GM19043 (cell line): Measurements from ENCODE around the gene ELOA.

Experiments used
- ATAC-seq: cut with Tn5 transposase; IDR thresholded peaks from one replicate; pipeline ENCODE4 v1.9.1; 2021; ENCODE audit warnings: low read depth; ENCODE audit not compliant: unreplicated experiment

ELOA gene, protein sequence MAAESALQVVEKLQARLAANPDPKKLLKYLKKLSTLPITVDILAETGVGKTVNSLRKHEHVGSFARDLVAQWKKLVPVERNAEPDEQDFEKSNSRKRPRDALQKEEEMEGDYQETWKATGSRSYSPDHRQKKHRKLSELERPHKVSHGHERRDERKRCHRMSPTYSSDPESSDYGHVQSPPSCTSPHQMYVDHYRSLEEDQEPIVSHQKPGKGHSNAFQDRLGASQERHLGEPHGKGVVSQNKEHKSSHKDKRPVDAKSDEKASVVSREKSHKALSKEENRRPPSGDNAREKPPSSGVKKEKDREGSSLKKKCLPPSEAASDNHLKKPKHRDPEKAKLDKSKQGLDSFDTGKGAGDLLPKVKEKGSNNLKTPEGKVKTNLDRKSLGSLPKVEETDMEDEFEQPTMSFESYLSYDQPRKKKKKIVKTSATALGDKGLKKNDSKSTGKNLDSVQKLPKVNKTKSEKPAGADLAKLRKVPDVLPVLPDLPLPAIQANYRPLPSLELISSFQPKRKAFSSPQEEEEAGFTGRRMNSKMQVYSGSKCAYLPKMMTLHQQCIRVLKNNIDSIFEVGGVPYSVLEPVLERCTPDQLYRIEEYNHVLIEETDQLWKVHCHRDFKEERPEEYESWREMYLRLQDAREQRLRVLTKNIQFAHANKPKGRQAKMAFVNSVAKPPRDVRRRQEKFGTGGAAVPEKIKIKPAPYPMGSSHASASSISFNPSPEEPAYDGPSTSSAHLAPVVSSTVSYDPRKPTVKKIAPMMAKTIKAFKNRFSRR

GRCh38 chr1:23743287-23744152 lies at the start of gene ELOA:
Gene ELOA, plus strand, starts transcription at chr1:23743471. Its CDS starts 33 bp downstream, at chr1:23743504.
- ATAC-seq, result peak; percentile 73

- ATAC-seq, result no peak
Observed at GRCh38 chr1:23693599-23693998, 49.7 kb upstream of the ELOA start.

DNA sequence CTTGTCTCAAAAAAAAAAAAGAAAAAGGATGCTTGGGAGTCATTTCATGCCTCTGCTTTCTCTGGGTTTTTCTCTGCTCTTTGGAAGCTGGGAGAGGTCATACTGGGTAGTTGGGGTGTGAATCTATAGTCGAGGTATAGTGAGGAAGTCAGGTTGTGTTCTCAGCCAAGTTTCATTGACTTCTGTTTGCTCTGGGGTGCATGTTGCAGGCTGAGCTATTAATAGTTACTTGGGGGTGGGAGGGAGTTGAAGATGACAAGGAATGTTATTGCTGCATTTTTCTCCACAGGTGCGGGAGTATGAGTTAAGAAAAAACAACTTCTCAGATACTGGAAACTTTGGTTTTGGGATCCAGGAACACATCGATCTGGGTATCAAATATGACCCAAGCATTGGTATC lies 48.9 kb upstream of the ELOA start:
- ATAC-seq, result no peak

DNA sequence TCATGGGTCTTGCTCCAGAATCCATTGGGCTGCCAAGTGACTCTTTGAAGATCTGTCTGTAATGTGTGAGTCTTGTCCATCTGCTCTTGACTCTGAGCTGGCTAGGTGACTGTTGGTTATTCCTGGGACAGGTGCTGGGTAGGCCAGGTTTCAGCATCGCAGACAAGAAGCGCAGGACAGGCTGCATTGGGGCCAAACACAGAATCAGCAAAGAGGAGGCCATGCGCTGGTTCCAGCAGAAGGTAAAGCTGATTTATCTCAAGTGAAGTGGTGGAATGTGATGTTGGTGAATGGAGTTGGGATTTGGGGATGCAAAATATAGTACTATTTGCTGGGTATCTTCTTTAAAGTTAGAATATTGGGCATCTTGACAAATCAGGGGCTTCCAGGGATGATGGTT lies 47.6 kb upstream of the ELOA start:
- no peak for ATAC-seq

- ATAC-seq, result no peak
Observed at GRCh38 chr1:23696335-23696989, 46.8 kb upstream of the ELOA start.

GRCh38 chr1:23698466-23698865 lies 44.8 kb upstream of the ELOA start:
- ATAC-seq, result no peak

- ATAC-seq, result no peak
Observed at GRCh38 chr1:23699280-23700179, 43.7 kb upstream of the ELOA start.

DNA sequence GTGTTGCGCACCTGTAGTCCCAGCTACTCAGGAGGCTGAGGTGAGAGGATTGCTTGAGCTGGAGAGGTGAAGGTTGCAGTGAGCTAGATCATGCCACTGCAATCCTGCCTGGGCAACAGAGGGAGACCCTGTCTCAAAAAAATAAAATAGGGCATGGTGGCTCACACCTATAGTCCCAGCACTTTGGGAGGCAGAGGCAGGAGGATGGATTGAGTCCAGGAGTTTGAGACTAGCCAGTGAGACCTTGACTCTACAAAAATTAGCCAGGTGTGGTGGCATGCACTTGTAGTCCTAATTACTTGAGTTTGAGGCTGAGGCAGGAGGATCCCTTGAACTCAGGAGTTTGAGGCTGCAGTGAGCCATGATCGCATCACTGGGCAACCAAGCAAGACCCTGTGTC lies 42.0 kb upstream of the ELOA start:
- no peak for ATAC-seq

- no peak for ATAC-seq
Observed at GRCh38 chr1:23701996-23702395, 41.3 kb upstream of the ELOA start.

- ATAC-seq, result no peak
Observed at GRCh38 chr1:23704834-23705495, 38.3 kb upstream of the ELOA start.

DNA sequence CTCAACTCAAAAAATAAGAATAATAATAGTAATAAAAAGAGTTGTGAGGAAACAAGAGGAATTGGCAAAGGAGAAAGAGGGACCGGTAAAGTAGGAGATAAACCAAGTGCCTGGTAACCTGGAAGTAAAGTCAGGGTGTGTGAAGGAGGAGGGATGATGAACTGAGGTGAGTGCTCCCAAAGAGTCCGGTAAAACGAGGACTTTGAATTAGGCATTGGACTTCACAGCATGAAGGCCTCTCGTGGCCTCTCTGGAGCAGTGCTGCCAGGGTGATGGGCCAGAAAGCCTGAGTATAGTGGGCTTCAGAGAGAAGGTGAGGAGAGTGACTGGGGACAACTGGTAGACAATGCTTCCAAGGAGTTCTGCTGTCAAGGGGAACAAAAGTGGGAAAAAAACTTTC lies 34.0 kb upstream of the ELOA start:
- ATAC-seq, result no peak

- no peak for ATAC-seq
Observed at GRCh38 chr1:23718482-23718881, 24.8 kb upstream of the ELOA start.

- no peak for ATAC-seq
Observed at GRCh38 chr1:23719162-23719820, 24.0 kb upstream of the ELOA start.

DNA sequence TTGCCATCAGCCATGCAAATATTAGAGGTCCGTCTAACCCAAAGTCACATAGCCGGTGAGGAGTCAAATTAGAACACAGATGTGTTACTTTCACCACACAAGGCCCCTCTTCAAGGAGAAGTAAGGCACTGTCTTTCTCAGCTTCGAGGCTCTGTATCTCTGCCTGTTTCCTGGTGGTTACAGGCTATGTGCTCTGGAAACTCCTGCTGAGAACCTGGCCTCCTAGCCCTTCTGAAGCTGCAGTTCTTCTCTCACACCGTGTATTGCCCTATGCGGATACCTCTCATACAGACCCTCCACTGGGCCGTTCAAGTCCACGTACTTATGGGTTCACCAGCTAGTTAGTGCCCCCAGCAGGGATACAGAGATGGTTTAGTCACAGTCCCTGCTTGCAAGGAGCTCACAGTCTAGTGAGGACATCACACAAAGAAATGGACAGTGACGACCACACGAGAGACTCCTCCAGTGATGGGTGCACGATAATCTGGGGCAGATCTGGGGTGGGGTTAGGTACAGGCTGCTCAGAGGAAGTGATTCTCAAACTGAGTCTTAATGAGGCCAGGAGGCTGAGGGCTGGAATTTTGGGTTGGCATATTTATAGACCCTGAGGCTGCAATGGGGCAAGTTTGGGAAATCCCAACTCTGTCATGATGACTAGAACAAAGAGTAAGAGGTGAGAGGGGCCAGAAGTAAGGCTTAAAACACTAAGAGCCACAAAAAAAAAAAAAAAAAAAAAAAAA lies 22.8 kb upstream of the ELOA start:
- ATAC-seq, result peak; percentile 68

DNA sequence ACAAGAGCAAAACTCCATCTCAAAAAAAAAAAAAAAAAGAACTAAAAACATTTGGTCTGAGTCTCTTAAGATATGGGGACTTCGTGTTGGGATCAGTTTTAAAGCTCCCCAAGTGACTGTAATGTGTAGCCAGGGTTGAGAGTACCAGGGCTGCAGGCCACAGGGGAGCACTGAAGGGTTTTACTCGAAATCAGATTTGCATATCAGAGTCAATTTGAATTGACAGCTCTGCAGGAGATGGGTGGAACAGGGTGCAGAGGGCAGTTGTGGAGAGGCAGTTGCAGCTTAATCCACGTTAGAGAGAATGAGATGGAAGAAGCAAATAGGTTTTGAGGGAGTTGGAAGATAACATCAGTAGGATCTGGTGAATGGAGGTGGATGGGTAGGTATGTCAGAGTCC lies 20.6 kb upstream of the ELOA start:
- ATAC-seq, result no peak

DNA sequence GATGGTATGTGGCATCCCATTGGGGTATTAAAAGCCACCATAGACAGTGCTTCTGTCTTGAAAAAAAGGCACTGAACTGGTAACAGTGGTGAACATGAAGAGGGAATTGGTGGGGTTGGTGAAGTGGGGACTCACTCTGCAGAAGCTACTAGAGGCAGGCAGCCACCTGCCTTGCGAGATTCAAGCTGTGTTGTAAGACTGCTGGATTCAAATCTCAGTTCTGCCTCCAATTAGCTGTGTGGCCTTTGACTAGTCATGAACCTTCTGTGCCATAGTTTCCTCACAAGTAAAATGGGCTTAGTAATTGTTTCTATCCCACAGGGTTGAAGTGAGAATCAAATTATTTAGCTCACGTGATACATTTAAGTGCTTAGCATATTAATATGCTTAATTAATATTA lies 16.6 kb upstream of the ELOA start:
- no peak for ATAC-seq

DNA sequence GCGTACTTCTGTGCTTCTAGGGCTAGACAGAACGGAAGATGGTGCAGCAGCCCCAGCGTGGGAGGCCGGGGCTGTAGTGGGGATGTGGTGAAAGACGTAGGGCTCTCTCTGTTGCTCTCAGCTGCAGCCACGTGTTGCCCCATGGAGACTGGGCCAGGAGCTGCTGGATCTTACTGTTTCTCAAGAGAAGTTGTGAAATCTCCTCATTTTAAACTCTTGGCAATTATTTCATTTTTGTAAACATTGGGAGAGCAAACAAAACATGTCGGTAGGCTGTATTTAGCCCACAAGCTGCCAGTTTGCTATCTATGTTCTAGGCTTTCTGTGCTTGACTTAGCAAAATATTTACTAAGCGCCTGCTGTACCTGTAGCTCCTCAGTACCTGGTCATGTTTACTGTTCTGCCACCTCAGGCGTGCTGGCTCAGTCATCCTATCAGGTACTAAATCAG lies 15.9 kb upstream of the ELOA start:
- ATAC-seq, result no peak
